Esophagus squamous epithelium (tissue), 5 donors: Measurements from ENCODE around the gene RNF112. TPM values are rescaled to one million over a fixed set of nuclear protein-coding genes. Genes with fewer than 3 reads are reported as not detected.

Experiments
- DNase-seq: peaks from one replicate; lab custom pipeline; 2025; lab: John Stamatoyannopoulos, UW
- H3K27ac ChIP-seq, 4 donors: fragments of 200-600 bp; sonication (generic); one replicate each; pipeline ENCODE4 v1.5.1; 2016 to 2019; ENCODE audit warnings: mild to moderate bottlenecking in 1 of 4
- H3K27me3 ChIP-seq, 4 donors: fragments of 200-600 bp; sonication (generic); 1 replicate in 3 of 4; 2 replicates in 1 of 4; pipeline versions ENCODE4 v1.5.1 to v1.6.0; 2017 to 2021; ENCODE audit warnings: antibody characterized with exemption in 1 of 4
- H3K36me3 ChIP-seq, 3 donors: fragments of 200-600 bp; sonication (generic); one replicate each; pipeline ENCODE4 v1.5.1; 2016 to 2019
- H3K4me1 ChIP-seq, 3 donors: fragments of 200-600 bp; sonication (generic); one replicate each; pipeline ENCODE4 v1.5.1; 2017 to 2019
- H3K4me3 ChIP-seq, 4 donors: fragments of 200-600 bp; sonication (generic); 1 replicate in 3 of 4; 2 replicates in 1 of 4; pipeline ENCODE4 v1.5.1; 2016 to 2019; ENCODE audit warnings: mild to moderate bottlenecking in 2 of 4, moderate library complexity in 1 of 4
- H3K9me3 ChIP-seq, 3 donors: fragments of 200-600 bp; sonication (generic); one replicate each; pipeline ENCODE4 v1.5.1; 2016 to 2019
- CTCF ChIP-seq, 6 experiments: fragments of 450-650 bp in 4 of 6; fragments of 200-600 bp in 2 of 6; sonication (generic) in 2 of 6; IDR thresholded peaks; one replicate each; pipeline ENCODE4 v1.5.1; 2016 to 2019; ENCODE audit warnings: antibody characterized with exemption in 6 of 6, mild to moderate bottlenecking in 4 of 6, moderate library complexity in 4 of 6
- POLR2A ChIP-seq, 4 donors: fragments of 450-650 bp; IDR thresholded peaks; one replicate each; pipeline ENCODE4 v1.6.1; 2017; ENCODE audit warnings: antibody characterized with exemption in 4 of 4, mild to moderate bottlenecking in 4 of 4, moderate library complexity in 3 of 4
- WGBS, 2 donors: methylation state at CpG; one replicate each; pipeline ENCODE4 v1.1.5; 2018; 5-methylcytosine and 5-hydroxymethylcytosine counted together
- intact Hi-C: fragments of 100-400 bp; cut with DNase I; formaldehyde crosslinking; loops from one replicate; pipeline ENCODE4 v1.15.0; 2022
- total RNA-seq, 4 donors: library from RNA; depleted of rRNA; stranded (reverse); fragments of >200 nt; gene quantifications; one replicate each; pipeline ENCODE4 v1.1.0, GENCODE V29; 2016
- donor health status: DM: yes; HTN: yes; CAD: no.

The RNF112 gene
- total RNA-seq, 4 donors from 2014 or later = 0.45 to 1.5 (median 0.92) TPM; not detected in 1

GRCh38 chr17:19387921-19388521 is 23.0 kb upstream of the RNF112 start:
- Histone ChIP-seq H3K9me3 (no peaks in the 10 kb centered on the region), H3K27ac (peak overlapping the region; percentile 82 to 97 (median 93)), H3K4me1 (peaks cover 61 to 77% (median 70%) of the 10 kb centered on the region in 3 donors), H3K4me3 (no peak overlapping the region), H3K36me3 (peaks cover 9 to 16% (median 12%) of the 10 kb centered on the region in 3 donors), H3K27me3 (no peaks in the 10 kb centered on the region)
- no peak for TF ChIP-seq CTCF (IDR thresholded peaks at IDR 0.05)
- TF ChIP-seq POLR2A (IDR thresholded peaks at IDR 0.05) = no peak
- intact Hi-C loops = no loop called here
- WGBS, 2 donors = 96% methylated on average over 2 of the region's 2 CpGs
- no peak for DNase-seq

GRCh38 chr17:19388791-19389785 is 21.9 kb upstream of the RNF112 start:
- H3K4me1 ChIP-seq = peaks cover 52 to 66% (median 61%) of the 10 kb centered on the region in 3 donors
- TF ChIP-seq POLR2A (IDR thresholded peaks at IDR 0.05) (no peak), CTCF (IDR thresholded peaks at IDR 0.05) (no peak)
- peaks cover 0 to 5% (median 2%) of the 10 kb centered on the region in 3 donors for H3K36me3 ChIP-seq
- H3K9me3 ChIP-seq = no peaks in the 10 kb centered on the region
- intact Hi-C loops = no loop called here
- no peak overlapping the region for H3K4me3 ChIP-seq
- 60 to 64% methylated on average over 5 of the region's 5 CpGs for WGBS, 2 donors
- H3K27me3 ChIP-seq = no peaks in the 10 kb centered on the region
- peak overlapping the region; percentile 3 to 97 (median 93) for H3K27ac ChIP-seq
- DNase-seq = no peak

GRCh38 chr17:19390951-19391350 is 20.1 kb upstream of the RNF112 start:
- no peak for DNase-seq
- H3K27ac ChIP-seq = peak overlapping the region in 2 of 4 donors; percentile 55 to 92
- no peaks in the 10 kb centered on the region for H3K27me3 ChIP-seq
- TF ChIP-seq POLR2A (IDR thresholded peaks at IDR 0.05) = no peak
- TF ChIP-seq CTCF (IDR thresholded peaks at IDR 0.05) = no peak
- intact Hi-C loops = no loop called here
- WGBS, 2 donors = 73 to 74% methylated on average over 2 of the region's 2 CpGs
- H3K9me3 ChIP-seq = no peaks in the 10 kb centered on the region
- no peaks in the 10 kb centered on the region for H3K36me3 ChIP-seq
- no peak overlapping the region for H3K4me3 ChIP-seq
- H3K4me1 ChIP-seq = peaks cover 34 to 48% (median 42%) of the 10 kb centered on the region in 3 donors

- DNase-seq = no peak
These were observed 19.6 kb upstream of the RNF112 start for GRCh38 chr17:19391432-19391831.

More at GRCh38 chr17:19391432-19391831, 19.6 kb upstream of the RNF112 start:
- Histone ChIP-seq H3K9me3 (no peaks in the 10 kb centered on the region), H3K27ac (no peak overlapping the region), H3K27me3 (no peaks in the 10 kb centered on the region), H3K36me3 (no peaks in the 10 kb centered on the region), H3K4me3 (no peak overlapping the region), H3K4me1 (peaks cover 29 to 43% (median 37%) of the 10 kb centered on the region in 3 donors)
- 83 to 89% methylated on average over 4 to 6 of the region's 7 CpGs for WGBS, 2 donors
- intact Hi-C loops = no loop called here
- TF ChIP-seq CTCF (IDR thresholded peaks at IDR 0.05) = no peak
- TF ChIP-seq POLR2A (IDR thresholded peaks at IDR 0.05) = no peak
